Measurements from ENCODE around the gene FUT8.

GRCh38 chr14:65696801-65697200 lies 284.3 kb downstream of the FUT8 start:
- TF ChIP-seq CTCF (IDR thresholded peaks at IDR 0.05) (no peak), POLR2A (IDR thresholded peaks at IDR 0.05) (no peak)

Measured in thyroid gland (tissue), 4 donors.